HepG2 (cell line): ENCODE measurements around the gene PYGL. TPM values are rescaled to one million over a fixed set of nuclear protein-coding genes. Genes with fewer than 3 reads are reported as not detected.

ENCODE experiments used
- AHR ChIP-seq: IDR thresholded peaks from 2 replicates; pipeline ENCODE4 v1.6.1; 2018; ENCODE audit warnings: missing genetic modification reagents, missing compliant biosample characterization
- ATF7-NPFF ChIP-seq: sonication (generic); formaldehyde crosslinking; IDR thresholded peaks from 2 replicates; pipeline ENCODE4 v1.8.1; 2023; ENCODE audit warnings: mild to moderate bottlenecking, low read depth, missing genetic modification reagents, moderate library complexity
- CENPX ChIP-seq: sonication (generic); formaldehyde crosslinking; IDR thresholded peaks from 2 replicates; pipeline ENCODE4 v1.9.0; 2021; ENCODE audit warnings: mild to moderate bottlenecking, missing genetic modification reagents, moderate library complexity
- EHMT2 ChIP-seq: fragments of 200-600 bp; sonication (generic); IDR thresholded peaks from 2 replicates; pipeline ENCODE4 v1.7.0; 2017; ENCODE audit warnings: antibody characterized with exemption, low read depth, low read length, borderline replicate concordance
- MXI1 ChIP-seq: IDR thresholded peaks from 3 replicates; pipeline ENCODE4 v1.6.1; 2012; ENCODE audit warnings: low read depth, low read length, inconsistent platforms, borderline replicate concordance
- NR3C1 ChIP-seq: sonication (generic); formaldehyde crosslinking; IDR thresholded peaks from 2 replicates; pipeline ENCODE4 v1.4.0; 2020; ENCODE audit warnings: missing genetic modification reagents
- PAF1 ChIP-seq: IDR thresholded peaks from 2 replicates; pipeline ENCODE4 v1.6.1; 2016; ENCODE audit warnings: missing genetic modification reagents, missing compliant biosample characterization
- SMAD3 ChIP-seq: sonication (generic); formaldehyde crosslinking; IDR thresholded peaks from 2 replicates; pipeline ENCODE4 v1.4.0; 2020; ENCODE audit warnings: missing genetic modification reagents
- ZNF34 ChIP-seq: sonication (generic); formaldehyde crosslinking; IDR thresholded peaks from 2 replicates; pipeline ENCODE4 v1.4.0; 2020; ENCODE audit warnings: mild to moderate bottlenecking, missing genetic modification reagents, borderline replicate concordance
- ZNF383 ChIP-seq: sonication (generic); formaldehyde crosslinking; IDR thresholded peaks from 2 replicates; pipeline ENCODE4 v1.4.0; 2020; ENCODE audit warnings: missing genetic modification reagents, mild to moderate bottlenecking, borderline replicate concordance
- ZNF44 ChIP-seq: sonication (generic); formaldehyde crosslinking; IDR thresholded peaks from 2 replicates; pipeline ENCODE4 v1.5.1; 2020; ENCODE audit warnings: mild to moderate bottlenecking, missing genetic modification reagents
- polyA plus RNA-seq, 8 experiments: library from polyadenylated mRNA; depleted of rRNA in 3 of 8; stranded (reverse) in 7 of 8; unstranded in 1 of 8; fragments of >200 nt; fragmentation: Illumina TruSeq in 4 of 8; extraction: Trizol in 4 of 8; gene quantifications; 2 replicates each; pipeline versions ENCODE4 v1.2.1 to v1.2.3, GENCODE V29; 2011 to 2016; ENCODE audit warnings: low read depth in 4 of 8, missing spikeins in 1 of 8, mixed read lengths in 1 of 8; ENCODE audit not compliant: insufficient read depth in 1 of 8
- total RNA-seq, 5 experiments: library from RNA; depleted of rRNA; stranded (reverse); fragments of >200 nt; fragmentation: Illumina TruSeq; extraction: Trizol; gene quantifications; 2 replicates each; pipeline ENCODE4 v1.2.3, GENCODE V29; 2016; ENCODE audit warnings: low read depth in 1 of 5
- TF ChIP-seq, protein P1 (sequence below), 2 experiments: sonication (generic) in 1 of 2; formaldehyde crosslinking in 1 of 2; IDR thresholded peaks; 2 replicates each; pipeline versions ENCODE4 v1.6.1 to v1.9.0; 2014 to 2022; ENCODE audit warnings: antibody characterized with exemption in 1 of 2, borderline replicate concordance in 1 of 2, inconsistent platforms in 1 of 2, low read depth in 1 of 2, missing genetic modification reagents in 1 of 2
- TF ChIP-seq, protein P2 (sequence below): sonication (generic); formaldehyde crosslinking; IDR thresholded peaks from 2 replicates; pipeline ENCODE4 v1.5.0; 2020; ENCODE audit warnings: missing genetic modification reagents
- TF ChIP-seq, protein P3 (sequence below): sonication (generic); formaldehyde crosslinking; IDR thresholded peaks from 2 replicates; pipeline ENCODE4 v1.4.0; 2020; ENCODE audit warnings: missing genetic modification reagents
- TF ChIP-seq, protein P4 (sequence below): sonication (generic); formaldehyde crosslinking; IDR thresholded peaks from 2 replicates; pipeline ENCODE4 v1.5.1; 2020; ENCODE audit warnings: mild to moderate bottlenecking, missing genetic modification reagents, moderate library complexity

The PYGL gene
- total and polyA plus RNA-seq, 2 of the 13 experiments (the other 11 are each of a cell fraction or from before 2014, with no cell fraction given): 98.4 to 110 TPM

DNA sequence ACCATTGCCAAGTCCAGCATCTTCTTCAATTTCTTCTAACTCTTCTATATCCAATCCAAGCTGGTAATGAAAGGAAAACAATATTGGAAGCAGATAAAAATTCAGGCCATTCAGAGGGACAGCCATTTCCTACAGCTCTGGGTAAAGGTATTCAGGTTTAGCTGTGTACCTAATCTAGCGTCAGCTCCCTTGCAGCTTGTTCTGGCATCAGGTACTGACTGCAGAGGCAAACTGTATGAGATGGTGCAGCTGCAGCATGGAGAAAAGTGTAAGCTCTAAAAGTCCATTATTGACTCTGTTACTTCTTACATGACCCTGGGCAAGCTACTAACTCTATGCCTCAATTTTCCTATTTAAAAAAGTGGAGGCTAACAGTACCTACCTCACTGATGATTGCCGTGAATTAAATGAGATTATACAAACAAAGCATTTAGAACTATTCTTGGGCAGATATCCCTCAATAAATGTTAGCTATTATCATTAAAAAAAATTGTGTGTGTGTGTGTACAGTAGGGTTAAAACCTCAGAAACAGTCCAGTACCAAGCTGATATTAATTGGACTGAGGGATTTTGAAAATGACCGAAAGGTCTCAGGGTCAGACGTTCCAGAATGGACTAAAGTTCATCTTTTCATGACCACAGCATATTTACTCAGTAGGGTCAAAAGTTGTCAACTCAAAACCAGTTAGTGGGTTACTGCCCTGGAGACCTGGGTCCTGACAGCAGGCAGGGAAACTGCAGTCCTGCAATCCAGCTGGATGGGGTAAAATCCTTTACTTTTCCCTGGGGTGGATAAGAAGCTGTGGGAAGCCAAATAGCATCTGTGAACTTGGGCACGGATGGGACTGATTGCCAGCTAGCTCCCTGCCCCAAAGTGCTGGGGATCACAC is 8.9 kb downstream of the PYGL start (continued):
- TF ChIP-seq, protein P1, sequence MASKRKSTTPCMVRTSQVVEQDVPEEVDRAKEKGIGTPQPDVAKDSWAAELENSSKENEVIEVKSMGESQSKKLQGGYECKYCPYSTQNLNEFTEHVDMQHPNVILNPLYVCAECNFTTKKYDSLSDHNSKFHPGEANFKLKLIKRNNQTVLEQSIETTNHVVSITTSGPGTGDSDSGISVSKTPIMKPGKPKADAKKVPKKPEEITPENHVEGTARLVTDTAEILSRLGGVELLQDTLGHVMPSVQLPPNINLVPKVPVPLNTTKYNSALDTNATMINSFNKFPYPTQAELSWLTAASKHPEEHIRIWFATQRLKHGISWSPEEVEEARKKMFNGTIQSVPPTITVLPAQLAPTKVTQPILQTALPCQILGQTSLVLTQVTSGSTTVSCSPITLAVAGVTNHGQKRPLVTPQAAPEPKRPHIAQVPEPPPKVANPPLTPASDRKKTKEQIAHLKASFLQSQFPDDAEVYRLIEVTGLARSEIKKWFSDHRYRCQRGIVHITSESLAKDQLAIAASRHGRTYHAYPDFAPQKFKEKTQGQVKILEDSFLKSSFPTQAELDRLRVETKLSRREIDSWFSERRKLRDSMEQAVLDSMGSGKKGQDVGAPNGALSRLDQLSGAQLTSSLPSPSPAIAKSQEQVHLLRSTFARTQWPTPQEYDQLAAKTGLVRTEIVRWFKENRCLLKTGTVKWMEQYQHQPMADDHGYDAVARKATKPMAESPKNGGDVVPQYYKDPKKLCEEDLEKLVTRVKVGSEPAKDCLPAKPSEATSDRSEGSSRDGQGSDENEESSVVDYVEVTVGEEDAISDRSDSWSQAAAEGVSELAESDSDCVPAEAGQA (IDR thresholded peaks at IDR 0.05; ENCODE audit: low read depth): no peak
- TF ChIP-seq, protein P1 (CRISPR knock-in tag; IDR thresholded peaks at IDR 0.05; ENCODE audit: borderline replicate concordance): no peak
- TF ChIP-seq, protein P2, sequence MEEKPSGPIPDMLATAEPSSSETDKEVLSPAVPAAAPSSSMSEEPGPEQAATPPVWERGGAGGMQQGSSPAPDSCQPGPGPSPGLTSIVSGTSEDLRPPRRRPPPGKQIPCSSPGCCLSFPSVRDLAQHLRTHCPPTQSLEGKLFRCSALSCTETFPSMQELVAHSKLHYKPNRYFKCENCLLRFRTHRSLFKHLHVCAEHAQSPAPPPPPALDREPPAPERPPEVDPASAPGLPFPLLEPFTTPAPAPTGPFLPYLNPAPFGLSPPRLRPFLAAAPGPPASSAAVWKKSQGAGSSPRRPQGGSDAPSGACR (CRISPR knock-in tag): no peak
- no peak; the same call in 1 of the 2 replicates for TF ChIP-seq ZNF34
- TF ChIP-seq EHMT2: no peak
- TF ChIP-seq, protein P3, sequence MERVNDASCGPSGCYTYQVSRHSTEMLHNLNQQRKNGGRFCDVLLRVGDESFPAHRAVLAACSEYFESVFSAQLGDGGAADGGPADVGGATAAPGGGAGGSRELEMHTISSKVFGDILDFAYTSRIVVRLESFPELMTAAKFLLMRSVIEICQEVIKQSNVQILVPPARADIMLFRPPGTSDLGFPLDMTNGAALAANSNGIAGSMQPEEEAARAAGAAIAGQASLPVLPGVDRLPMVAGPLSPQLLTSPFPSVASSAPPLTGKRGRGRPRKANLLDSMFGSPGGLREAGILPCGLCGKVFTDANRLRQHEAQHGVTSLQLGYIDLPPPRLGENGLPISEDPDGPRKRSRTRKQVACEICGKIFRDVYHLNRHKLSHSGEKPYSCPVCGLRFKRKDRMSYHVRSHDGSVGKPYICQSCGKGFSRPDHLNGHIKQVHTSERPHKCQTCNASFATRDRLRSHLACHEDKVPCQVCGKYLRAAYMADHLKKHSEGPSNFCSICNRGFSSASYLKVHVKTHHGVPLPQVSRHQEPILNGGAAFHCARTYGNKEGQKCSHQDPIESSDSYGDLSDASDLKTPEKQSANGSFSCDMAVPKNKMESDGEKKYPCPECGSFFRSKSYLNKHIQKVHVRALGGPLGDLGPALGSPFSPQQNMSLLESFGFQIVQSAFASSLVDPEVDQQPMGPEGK (CRISPR knock-in tag): peak; percentile 34; the same call in 1 of the 2 replicates
- TF ChIP-seq MXI1: no peak
- no peak for TF ChIP-seq ZNF44
- no peak for TF ChIP-seq CENPX (CRISPR knock-in tag)
- no peak for TF ChIP-seq PAF1 (CRISPR knock-in tag)
- peak; percentile 17; the same call in 1 of the 2 replicates for TF ChIP-seq SMAD3 (CRISPR knock-in tag)
- TF ChIP-seq NR3C1: no peak
- TF ChIP-seq AHR (CRISPR knock-in tag): no peak
- TF ChIP-seq, protein P4, sequence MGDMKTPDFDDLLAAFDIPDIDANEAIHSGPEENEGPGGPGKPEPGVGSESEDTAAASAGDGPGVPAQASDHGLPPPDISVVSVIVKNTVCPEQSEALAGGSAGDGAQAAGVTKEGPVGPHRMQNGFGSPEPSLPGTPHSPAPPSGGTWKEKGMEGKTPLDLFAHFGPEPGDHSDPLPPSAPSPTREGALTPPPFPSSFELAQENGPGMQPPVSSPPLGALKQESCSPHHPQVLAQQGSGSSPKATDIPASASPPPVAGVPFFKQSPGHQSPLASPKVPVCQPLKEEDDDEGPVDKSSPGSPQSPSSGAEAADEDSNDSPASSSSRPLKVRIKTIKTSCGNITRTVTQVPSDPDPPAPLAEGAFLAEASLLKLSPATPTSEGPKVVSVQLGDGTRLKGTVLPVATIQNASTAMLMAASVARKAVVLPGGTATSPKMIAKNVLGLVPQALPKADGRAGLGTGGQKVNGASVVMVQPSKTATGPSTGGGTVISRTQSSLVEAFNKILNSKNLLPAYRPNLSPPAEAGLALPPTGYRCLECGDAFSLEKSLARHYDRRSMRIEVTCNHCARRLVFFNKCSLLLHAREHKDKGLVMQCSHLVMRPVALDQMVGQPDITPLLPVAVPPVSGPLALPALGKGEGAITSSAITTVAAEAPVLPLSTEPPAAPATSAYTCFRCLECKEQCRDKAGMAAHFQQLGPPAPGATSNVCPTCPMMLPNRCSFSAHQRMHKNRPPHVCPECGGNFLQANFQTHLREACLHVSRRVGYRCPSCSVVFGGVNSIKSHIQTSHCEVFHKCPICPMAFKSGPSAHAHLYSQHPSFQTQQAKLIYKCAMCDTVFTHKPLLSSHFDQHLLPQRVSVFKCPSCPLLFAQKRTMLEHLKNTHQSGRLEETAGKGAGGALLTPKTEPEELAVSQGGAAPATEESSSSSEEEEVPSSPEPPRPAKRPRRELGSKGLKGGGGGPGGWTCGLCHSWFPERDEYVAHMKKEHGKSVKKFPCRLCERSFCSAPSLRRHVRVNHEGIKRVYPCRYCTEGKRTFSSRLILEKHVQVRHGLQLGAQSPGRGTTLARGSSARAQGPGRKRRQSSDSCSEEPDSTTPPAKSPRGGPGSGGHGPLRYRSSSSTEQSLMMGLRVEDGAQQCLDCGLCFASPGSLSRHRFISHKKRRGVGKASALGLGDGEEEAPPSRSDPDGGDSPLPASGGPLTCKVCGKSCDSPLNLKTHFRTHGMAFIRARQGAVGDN: peak; percentile 42; the same call in 1 of the 2 replicates
- TF ChIP-seq ZNF383 (CRISPR knock-in tag): 0 out of 2 replicates have a peak, but pooled peaks have one; percentile 62
- TF ChIP-seq ATF7-NPFF (CRISPR knock-in tag): no peak
